ENCODE data around the gene OR5AS1.
"Not testable (repeated sequence)": the region's sequence is repeated elsewhere in the genome, so short reads cannot be mapped to it uniquely, and the experiment has no call there.

Gene OR5AS1

GRCh38 chr11:56027354-56027753 is at the start of gene OR5AS1:
TSS of gene OR5AS1 (plus strand) at chr11:56027654. CDS start at chr11:56030419, 2,765 bp downstream.
- no peak for DNase-seq (ENCODE audit: low read depth in 3 of 3)

- no peak for DNase-seq (ENCODE audit: low read depth in 3 of 3)
Measured at GRCh38 chr11:55994525-55994924, 32.9 kb upstream of the OR5AS1 start, which contains the start of gene OR5F1. TSS of gene OR5F1 (minus strand) at chr11:55994625. CDS start at chr11:55994625, 0 bp downstream.

DNA sequence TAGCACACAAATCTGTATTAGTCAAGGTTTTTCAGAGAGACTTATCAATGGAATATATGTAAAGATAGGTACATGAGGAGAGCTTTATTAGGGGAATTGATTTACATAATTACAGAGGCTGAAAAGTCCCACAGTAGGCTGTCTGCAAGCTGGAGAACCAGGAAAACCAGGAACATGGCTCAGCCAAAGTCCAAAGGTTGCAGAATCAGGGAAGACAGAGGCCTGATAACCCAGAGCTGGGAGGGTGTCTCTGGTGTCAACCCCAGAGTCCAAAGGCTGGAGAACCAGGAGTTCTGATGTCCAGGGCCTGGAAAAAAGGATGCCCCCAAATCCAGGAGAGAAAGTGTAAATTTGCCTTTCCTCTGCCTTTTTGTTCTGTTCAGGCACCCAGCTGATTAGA is 16.7 kb upstream of the OR5AS1 start:
- no peak for DNase-seq (ENCODE audit: low read depth in 3 of 3)

DNA sequence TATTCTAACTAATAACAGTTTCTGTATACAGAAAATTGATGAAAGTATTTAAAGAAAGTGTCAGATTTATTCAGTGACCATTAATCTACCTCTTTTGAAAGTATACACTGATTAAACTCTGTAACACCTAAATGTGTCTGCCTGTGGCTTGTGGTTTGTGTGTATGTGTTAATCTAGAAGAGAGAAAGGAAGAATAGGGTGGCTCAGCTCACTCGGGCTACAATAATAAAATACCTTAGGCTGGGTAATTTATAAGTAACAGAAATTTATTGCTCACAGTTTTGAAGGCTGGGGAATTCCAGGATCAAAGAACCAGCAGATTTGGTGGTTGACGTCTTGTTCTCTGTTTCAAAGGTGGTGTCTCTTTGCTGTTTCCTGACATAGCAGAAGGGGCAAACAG is 13.6 kb upstream of the OR5AS1 start:
- DNase-seq (ENCODE audit: low read depth in 3 of 3), result no peak

- no peak for DNase-seq (ENCODE audit: low read depth in 3 of 3)
Measured at GRCh38 chr11:56045538-56045937, 18.1 kb downstream of the OR5AS1 start.

DNA sequence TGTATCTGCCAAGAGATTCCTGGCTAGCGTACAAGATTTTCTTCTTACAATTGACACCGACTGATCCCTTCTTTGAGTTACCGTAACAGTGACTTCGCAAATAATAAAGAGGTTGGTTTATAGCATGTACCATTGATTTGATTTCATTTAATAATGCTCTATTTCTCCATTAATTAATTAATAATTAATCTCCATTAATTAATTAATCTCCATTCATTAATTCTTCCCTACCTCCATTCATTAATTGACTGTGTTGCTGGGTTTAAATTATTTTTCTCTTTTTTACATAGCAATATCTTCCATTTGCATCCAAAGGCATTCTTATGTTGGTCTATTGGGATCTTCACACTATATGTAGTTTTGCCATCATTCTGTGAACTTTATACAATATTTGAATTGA is 21.0 kb downstream of the OR5AS1 start:
- DNase-seq (ENCODE audit: low read depth in 3 of 3), result no peak

- DNase-seq (ENCODE audit: low read depth in 3 of 3), result no peak
Measured at GRCh38 chr11:56049487-56049886, 22.0 kb downstream of the OR5AS1 start.

DNA sequence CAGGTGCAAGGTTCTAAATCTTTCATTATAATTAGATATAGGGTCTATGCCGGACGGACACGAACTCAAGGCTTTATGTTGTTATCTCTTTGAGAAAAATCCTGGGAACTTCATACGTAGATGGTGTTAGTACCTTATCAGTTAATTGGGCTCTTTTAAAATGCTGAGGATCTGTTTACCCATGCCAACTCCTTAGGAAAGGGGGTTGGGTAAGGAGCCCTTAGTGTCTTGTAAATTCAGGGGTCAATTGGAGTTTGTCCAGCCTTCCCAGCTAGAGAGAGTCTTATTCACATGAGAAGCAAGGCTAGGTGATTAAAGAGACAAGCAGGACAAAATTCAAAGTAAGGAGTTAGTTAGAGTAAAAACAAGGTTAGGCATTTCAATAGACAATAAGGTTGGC is 28.9 kb downstream of the OR5AS1 start:
- DNase-seq (ENCODE audit: low read depth in 3 of 3), result not testable (repeated sequence)

GRCh38 chr11:56057661-56058237 is 30.3 kb downstream of the OR5AS1 start:
- DNase-seq (ENCODE audit: low read depth in 3 of 3), result not testable (repeated sequence)

GRCh38 chr11:56058260-56058780 is 30.9 kb downstream of the OR5AS1 start:
- DNase-seq (ENCODE audit: low read depth in 3 of 3), result not testable (repeated sequence)

DNA sequence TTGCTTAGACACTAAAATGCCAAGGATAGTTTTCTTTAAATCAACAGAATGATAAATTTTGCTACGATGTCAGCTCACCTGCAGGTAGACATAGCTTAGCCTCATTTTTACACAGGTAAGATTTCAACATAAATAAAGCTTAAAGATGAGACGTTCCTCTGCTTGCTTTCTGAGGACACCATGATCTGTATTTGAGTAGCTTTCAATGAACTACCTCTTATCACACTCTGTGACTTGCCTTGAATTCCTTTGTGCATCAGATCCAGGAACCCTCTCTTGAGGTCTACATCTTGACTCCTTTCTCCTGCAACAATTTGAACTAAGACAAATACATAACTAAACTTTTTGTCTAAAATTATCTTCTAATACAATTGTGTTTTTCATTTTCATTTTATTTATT is 39.5 kb downstream of the OR5AS1 start:
- no peak for DNase-seq (ENCODE audit: low read depth in 3 of 3)
